Mesenchymal stem cell (in vitro differentiated cells and primary cell): ENCODE results near the gene NR4A2.
A peak's percentile ranks its signal among the peaks of the same experiment; 100 is the strongest.

Experiments
- DNase-seq: peaks from one replicate; pipeline ENCODE4 v3.0.0-alpha.2; 2013
- H2AFZ ChIP-seq: one replicate; pipeline ENCODE4 v1.6.1; 2013; ENCODE audit warnings: low read depth, mild to moderate bottlenecking, control low read depth, inconsistent platforms, low read length, moderate library complexity
- H2AK5ac ChIP-seq: 2 replicates; pipeline ENCODE4 v1.6.1; 2013; ENCODE audit warnings: low read length, moderate library complexity, mild to moderate bottlenecking, inconsistent platforms; ENCODE audit not compliant: severe bottlenecking
- H2BK120ac ChIP-seq: one replicate; pipeline ENCODE4 v1.6.1; 2013; ENCODE audit warnings: low read depth, mild to moderate bottlenecking, inconsistent platforms, low read length, moderate library complexity
- H2BK12ac ChIP-seq, 2 experiments: one replicate each; pipeline ENCODE4 v1.6.1; 2013; ENCODE audit warnings: inconsistent platforms in 2 of 2, low read length in 2 of 2, mild to moderate bottlenecking in 2 of 2, moderate library complexity in 2 of 2, control low read depth in 1 of 2
- H2BK15ac ChIP-seq: one replicate; pipeline ENCODE4 v1.6.1; 2013; ENCODE audit warnings: mild to moderate bottlenecking, low read depth, inconsistent platforms; ENCODE audit not compliant: poor library complexity, severe bottlenecking
- H2BK5ac ChIP-seq: 2 replicates; pipeline ENCODE4 v1.6.1; 2013; ENCODE audit warnings: low read depth, mild to moderate bottlenecking, low read length, control low read depth, inconsistent platforms; ENCODE audit not compliant: poor library complexity, severe bottlenecking
- H3K14ac ChIP-seq, 2 experiments: one replicate each; pipeline ENCODE4 v1.6.1; 2013; ENCODE audit warnings: inconsistent platforms in 2 of 2, low read length in 2 of 2, control low read depth in 1 of 2, mild to moderate bottlenecking in 1 of 2, moderate library complexity in 1 of 2
- H3K18ac ChIP-seq, 2 experiments: one replicate each; pipeline ENCODE4 v1.6.1; 2013; ENCODE audit warnings: inconsistent platforms in 2 of 2, low read length in 2 of 2, control low read depth in 1 of 2, low read depth in 1 of 2, mild to moderate bottlenecking in 1 of 2
- H3K23ac ChIP-seq, 2 experiments: one replicate each; pipeline ENCODE4 v1.6.1; 2013; ENCODE audit warnings: inconsistent platforms in 2 of 2, low read length in 2 of 2, mild to moderate bottlenecking in 2 of 2, moderate library complexity in 2 of 2, control low read depth in 1 of 2
- H3K27ac ChIP-seq: 2 replicates; pipeline ENCODE4 v1.5.1; 2013; ENCODE audit warnings: mild to moderate bottlenecking, moderate library complexity, low read length, control low read depth, inconsistent platforms; ENCODE audit not compliant: poor library complexity, severe bottlenecking
- H3K27me3 ChIP-seq, 2 experiments: 2 replicates each; pipeline versions ENCODE4 v1.6.1 to v1.7.0; 2013; ENCODE audit warnings: low read length in 2 of 2, mild to moderate bottlenecking in 2 of 2, moderate library complexity in 2 of 2, control low read depth in 1 of 2, inconsistent platforms in 1 of 2; ENCODE audit not compliant: control insufficient read depth in 1 of 2, insufficient read depth in 1 of 2
- H3K36me3 ChIP-seq, 2 experiments: 2 replicates each; pipeline versions ENCODE4 v1.6.1 to v1.7.0; 2013; ENCODE audit warnings: low read length in 2 of 2, control low read depth in 1 of 2, inconsistent platforms in 1 of 2, low read depth in 1 of 2, mild to moderate bottlenecking in 1 of 2; ENCODE audit not compliant: insufficient read depth in 2 of 2, control insufficient read depth in 1 of 2
- H3K4ac ChIP-seq, 2 experiments: one replicate each; pipeline ENCODE4 v1.6.1; 2013; ENCODE audit warnings: inconsistent platforms in 2 of 2, low read length in 2 of 2, mild to moderate bottlenecking in 2 of 2, moderate library complexity in 2 of 2, control low read depth in 1 of 2, low read depth in 1 of 2
- H3K4me1 ChIP-seq: 2 replicates; pipeline ENCODE4 v1.6.1; 2013; ENCODE audit warnings: low read depth, low read length, control low read depth; ENCODE audit not compliant: control insufficient read depth, insufficient read depth
- H3K4me2 ChIP-seq: 2 replicates; pipeline ENCODE4 v1.6.1; 2013; ENCODE audit warnings: low read length, mild to moderate bottlenecking, inconsistent platforms; ENCODE audit not compliant: poor library complexity, severe bottlenecking
- H3K4me3 ChIP-seq, 2 experiments: 2 replicates each; pipeline versions ENCODE4 v1.5.1 to v1.7.0; 2013; ENCODE audit warnings: low read length in 2 of 2, mild to moderate bottlenecking in 2 of 2, control low read depth in 1 of 2, low read depth in 1 of 2; ENCODE audit not compliant: insufficient read depth in 1 of 2
- H3K79me1 ChIP-seq: replicated peaks from 2 replicates; pipeline ENCODE4 v1.6.1; 2013; ENCODE audit warnings: mild to moderate bottlenecking, control low read depth, low read length, inconsistent platforms; ENCODE audit not compliant: poor library complexity, severe bottlenecking
- H3K9ac ChIP-seq: 2 replicates; pipeline ENCODE4 v1.7.0; 2013; ENCODE audit warnings: mild to moderate bottlenecking, low read length, moderate library complexity
- H3K9me3 ChIP-seq: 2 replicates; pipeline ENCODE4 v1.7.0; 2013; ENCODE audit warnings: mild to moderate bottlenecking, low read length; ENCODE audit not compliant: control insufficient read depth
- H4K8ac ChIP-seq: one replicate; pipeline ENCODE4 v1.6.1; 2013; ENCODE audit warnings: inconsistent platforms, mild to moderate bottlenecking, low read length, moderate library complexity
- H4K91ac ChIP-seq: one replicate; pipeline ENCODE4 v1.6.1; 2013; ENCODE audit warnings: mild to moderate bottlenecking, low read length, inconsistent platforms
- WGBS: methylation state at CpG from one replicate; pipeline ENCODE4 v1.1.7; 2013; ENCODE audit warnings: mixed read lengths; 5-methylcytosine and 5-hydroxymethylcytosine counted together

The NR4A2 gene

GRCh38 chr2:156342254-156343095 is 10.0 kb upstream of the NR4A2 start:
- H3K9me3 ChIP-seq, result no peaks in the 10 kb centered on the region
- H3K79me1 ChIP-seq, result peaks cover 2% of the 10 kb centered on the region
- no peak overlapping the region for H4K8ac ChIP-seq
- H3K14ac ChIP-seq, result peak overlapping the region; percentile 60 to 97
- H3K27me3 ChIP-seq, result no peaks in the 10 kb centered on the region
- H3K4me3 ChIP-seq, result peak overlapping the region; percentile 81 to 88
- no peak overlapping the region for H4K91ac ChIP-seq
- peak overlapping the region in 1 of 2 experiments; percentile 69 for H3K23ac ChIP-seq
- peak overlapping the region; percentile 99 for H3K9ac ChIP-seq
- H2BK12ac ChIP-seq, result peak overlapping the region in 1 of 2 experiments; percentile 54
- H2BK15ac ChIP-seq, result peak overlapping the region; percentile 93
- H2AK5ac ChIP-seq, result no peak overlapping the region
- H3K4me1 ChIP-seq, result peaks cover 3% of the 10 kb centered on the region
- H3K4ac ChIP-seq, result peak overlapping the region; percentile 92 to 99
- WGBS, result 1% methylated on average over 43 of the region's 86 CpGs
- H3K27ac ChIP-seq, result peak overlapping the region; percentile 83
- H3K36me3 ChIP-seq, result no peaks in the 10 kb centered on the region
- H2BK120ac ChIP-seq, result peak overlapping the region; percentile 98
- peak overlapping the region; percentile 91 for H3K4me2 ChIP-seq
- peak overlapping the region; percentile 71 for H2AFZ ChIP-seq
- peak; percentile 96 for DNase-seq
- H3K18ac ChIP-seq, result peak overlapping the region; percentile 92 to 98
- no peak overlapping the region for H2BK5ac ChIP-seq

GRCh38 chr2:156341452-156342253 is 9.1 kb upstream of the NR4A2 start:
- Histone ChIP-seq H2BK12ac (peak overlapping the region; percentile 37 to 54), H2BK5ac (peak overlapping the region; percentile 90), H3K23ac (peak overlapping the region in 1 of 2 experiments; percentile 89), H3K18ac (peak overlapping the region; percentile 92 to 98), H3K4me2 (peak overlapping the region; percentile 81), H2AK5ac (no peak overlapping the region), H3K36me3 (no peaks in the 10 kb centered on the region), H2BK15ac (peak overlapping the region; percentile 90), H3K14ac (peak overlapping the region in 1 of 2 experiments; percentile 97), H4K8ac (peak overlapping the region; percentile 96), H2AFZ (no peak overlapping the region), H4K91ac (peak overlapping the region; percentile 92), H3K4me1 (peaks cover 3% of the 10 kb centered on the region), H3K4me3 (peak overlapping the region; percentile 81 to 88), H3K27me3 (no peaks in the 10 kb centered on the region), H3K9me3 (no peaks in the 10 kb centered on the region), H3K27ac (peak overlapping the region; percentile 83), H3K9ac (peak overlapping the region; percentile 99), H3K4ac (peak overlapping the region; percentile 92 to 99), H2BK120ac (peak overlapping the region; percentile 98), H3K79me1 (peaks cover 2% of the 10 kb centered on the region)
- 0% methylated on average over 46 of the region's 62 CpGs for WGBS
- DNase-seq, result peak; percentile 97

- Histone ChIP-seq H3K4me1 (peaks cover 3% of the 10 kb centered on the region), H3K9me3 (no peaks in the 10 kb centered on the region), H2BK120ac (no peak overlapping the region), H3K9ac (peak overlapping the region; percentile 99), H4K8ac (no peak overlapping the region), H3K79me1 (peaks cover 2% of the 10 kb centered on the region), H3K4me3 (peak overlapping the region; percentile 81 to 88), H2BK15ac (no peak overlapping the region), H3K14ac (no peak overlapping the region), H4K91ac (no peak overlapping the region), H3K18ac (peak overlapping the region in 1 of 2 experiments; percentile 70), H3K27ac (peak overlapping the region; percentile 30), H3K23ac (no peak overlapping the region), H3K4me2 (peak overlapping the region; percentile 81), H2BK12ac (no peak overlapping the region), H3K4ac (peak overlapping the region in 1 of 2 experiments; percentile 67), H3K36me3 (no peaks in the 10 kb centered on the region), H2AK5ac (no peak overlapping the region), H2BK5ac (no peak overlapping the region), H2AFZ (no peak overlapping the region), H3K27me3 (no peaks in the 10 kb centered on the region)
- peak; percentile 61 for DNase-seq
- 12% methylated on average over 14 of the region's 15 CpGs for WGBS
Measured at GRCh38 chr2:156340804-156341451, 8.4 kb upstream of the NR4A2 start.
